Ascending aorta (tissue), 2 donors: ENCODE measurements around the gene DGKG. TPM values are rescaled to one million over a fixed set of nuclear protein-coding genes. Genes with fewer than 3 reads are reported as not detected.
A peak's percentile ranks its signal among the peaks of the same experiment; 100 is the strongest.

Experiments
- DNase-seq, 2 donors: peaks; one replicate each; pipeline ENCODE4 v3.0.0-alpha.2; 2019; ENCODE audit warnings: low spot score in 2 of 2
- H3K27ac ChIP-seq, 2 donors: fragments of 200-600 bp; sonication (generic); one replicate each; pipeline ENCODE4 v1.5.1; 2016 to 2017; ENCODE audit warnings: mild to moderate bottlenecking in 1 of 2
- H3K27me3 ChIP-seq: fragments of 200-600 bp; sonication (generic); one replicate; pipeline ENCODE4 v1.5.1; 2017
- H3K36me3 ChIP-seq, 2 donors: fragments of 200-600 bp; sonication (generic); one replicate each; pipeline ENCODE4 v1.5.1; 2016
- H3K4me1 ChIP-seq, 2 donors: fragments of 200-600 bp; sonication (generic); one replicate each; pipeline ENCODE4 v1.5.1; 2016 to 2017; ENCODE audit warnings: mild to moderate bottlenecking in 1 of 2
- H3K4me3 ChIP-seq, 2 donors: fragments of 200-600 bp; sonication (generic); one replicate each; pipeline ENCODE4 v1.5.1; 2016 to 2017; ENCODE audit warnings: mild to moderate bottlenecking in 1 of 2
- H3K9me3 ChIP-seq, 2 donors: fragments of 200-600 bp; sonication (generic); one replicate each; pipeline ENCODE4 v1.5.1; 2016
- intact Hi-C: fragments of 100-400 bp; cut with DNase I; formaldehyde crosslinking; loops from one replicate; pipeline ENCODE4 v1.15.1; 2023
- total RNA-seq: library from RNA; depleted of rRNA; stranded (reverse); fragments of >200 nt; gene quantifications from one replicate; pipeline ENCODE4 v1.1.0, GENCODE V29; 2016
- TF ChIP-seq, protein P1 (sequence below), 3 experiments: fragments of 200-600 bp in 2 of 3; fragments of 450-650 bp in 1 of 3; sonication (generic) in 2 of 3; IDR thresholded peaks; one replicate each; pipeline ENCODE4 v1.5.1; 2016 to 2019; ENCODE audit warnings: antibody characterized with exemption in 3 of 3, mild to moderate bottlenecking in 1 of 3, moderate library complexity in 1 of 3

The DGKG gene
- total RNA-seq, 1 donor from 2014 or later: 11.1 TPM

DNA sequence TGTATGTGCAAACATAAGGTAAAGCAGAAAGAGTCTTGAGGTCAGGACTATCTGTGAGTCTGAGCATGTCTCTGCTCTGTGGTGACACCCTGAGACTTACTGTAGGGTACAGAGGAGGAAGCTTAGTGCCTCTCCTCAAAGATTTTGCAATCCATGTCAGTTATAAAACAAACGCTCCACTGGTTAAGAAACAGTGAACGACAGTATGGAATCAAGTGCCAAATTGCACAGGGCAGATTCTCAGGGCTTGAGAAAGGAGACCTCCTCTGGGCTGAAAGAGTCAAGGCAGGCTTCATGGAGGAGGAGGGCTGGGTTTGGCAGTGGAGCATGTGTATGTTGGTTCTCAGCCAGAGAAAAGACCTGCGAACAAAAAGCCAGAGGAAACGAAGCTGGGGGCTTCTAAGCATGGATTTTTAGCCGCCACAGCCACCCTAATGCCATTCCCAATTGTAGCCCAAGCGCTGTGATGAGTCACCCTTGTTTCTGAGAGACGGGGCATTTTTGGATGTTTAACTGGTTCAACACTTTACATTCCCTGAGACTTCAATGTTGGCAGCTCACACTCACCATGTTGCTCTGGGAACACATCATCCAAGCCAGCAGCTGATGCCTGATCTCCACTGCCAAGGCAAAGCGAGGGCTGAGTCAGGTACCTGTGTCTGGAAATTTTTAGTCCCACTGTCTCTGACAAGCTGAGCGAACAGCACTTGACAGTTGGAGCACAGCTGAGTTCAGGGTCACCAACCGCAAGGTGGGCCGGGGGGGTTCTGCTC is 3.4 kb upstream of the DGKG start:
- TF ChIP-seq, protein P1, sequence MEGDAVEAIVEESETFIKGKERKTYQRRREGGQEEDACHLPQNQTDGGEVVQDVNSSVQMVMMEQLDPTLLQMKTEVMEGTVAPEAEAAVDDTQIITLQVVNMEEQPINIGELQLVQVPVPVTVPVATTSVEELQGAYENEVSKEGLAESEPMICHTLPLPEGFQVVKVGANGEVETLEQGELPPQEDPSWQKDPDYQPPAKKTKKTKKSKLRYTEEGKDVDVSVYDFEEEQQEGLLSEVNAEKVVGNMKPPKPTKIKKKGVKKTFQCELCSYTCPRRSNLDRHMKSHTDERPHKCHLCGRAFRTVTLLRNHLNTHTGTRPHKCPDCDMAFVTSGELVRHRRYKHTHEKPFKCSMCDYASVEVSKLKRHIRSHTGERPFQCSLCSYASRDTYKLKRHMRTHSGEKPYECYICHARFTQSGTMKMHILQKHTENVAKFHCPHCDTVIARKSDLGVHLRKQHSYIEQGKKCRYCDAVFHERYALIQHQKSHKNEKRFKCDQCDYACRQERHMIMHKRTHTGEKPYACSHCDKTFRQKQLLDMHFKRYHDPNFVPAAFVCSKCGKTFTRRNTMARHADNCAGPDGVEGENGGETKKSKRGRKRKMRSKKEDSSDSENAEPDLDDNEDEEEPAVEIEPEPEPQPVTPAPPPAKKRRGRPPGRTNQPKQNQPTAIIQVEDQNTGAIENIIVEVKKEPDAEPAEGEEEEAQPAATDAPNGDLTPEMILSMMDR (IDR thresholded peaks at IDR 0.05): no peak
- peak; percentile 68 to 90 for DNase-seq
- intact Hi-C loops: loop anchor here (2.0 to 10.0 kb wide), 3 partner anchors 169 to 383 kb away; partner anchors contain the start of gene ETV5
- no peak overlapping the region for H3K4me3 ChIP-seq
- H3K4me1 ChIP-seq: peaks cover 0 to 23% of the 10 kb centered on the region in 2 donors
- no peaks in the 10 kb centered on the region for H3K36me3 ChIP-seq
- peak overlapping the region; percentile 68 to 72 for H3K27ac ChIP-seq
- no peaks in the 10 kb centered on the region for H3K9me3 ChIP-seq
- no peaks in the 10 kb centered on the region for H3K27me3 ChIP-seq

DNA sequence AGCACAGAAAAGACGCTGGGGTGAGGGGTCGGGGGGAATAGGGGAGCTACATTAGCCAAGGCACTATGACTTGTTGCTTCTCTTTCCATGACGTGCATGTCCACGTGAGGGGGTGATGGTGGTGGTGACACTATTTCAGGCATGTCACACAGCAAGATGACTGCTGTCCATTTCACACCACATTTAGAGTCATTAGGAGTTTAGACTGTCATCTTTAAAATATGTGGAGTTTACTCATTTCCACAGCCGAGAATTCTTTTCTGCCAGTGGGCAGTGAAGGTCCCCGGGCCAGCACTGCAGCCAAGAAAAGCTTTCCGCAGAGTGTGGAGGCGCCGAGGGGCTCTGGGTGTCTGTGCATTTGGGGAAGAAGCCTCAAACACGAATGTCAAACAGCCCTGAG is 954 bp upstream of the DGKG start:
- peak in 1 of 2 donors; percentile 72 for DNase-seq
- Histone ChIP-seq H3K4me3 (peak overlapping the region; percentile 70 to 84), H3K36me3 (no peaks in the 10 kb centered on the region), H3K9me3 (no peaks in the 10 kb centered on the region), H3K4me1 (peaks cover 0 to 23% of the 10 kb centered on the region in 2 donors), H3K27me3 (no peaks in the 10 kb centered on the region), H3K27ac (peak overlapping the region; percentile 18 to 43)
- intact Hi-C loops: loop anchor here (2.0 to 10.0 kb wide), 5 partner anchors 44 to 172 kb away; no protein-coding TSS in a partner anchor
- TF ChIP-seq, protein P1 (IDR thresholded peaks at IDR 0.05): no peak

DNA sequence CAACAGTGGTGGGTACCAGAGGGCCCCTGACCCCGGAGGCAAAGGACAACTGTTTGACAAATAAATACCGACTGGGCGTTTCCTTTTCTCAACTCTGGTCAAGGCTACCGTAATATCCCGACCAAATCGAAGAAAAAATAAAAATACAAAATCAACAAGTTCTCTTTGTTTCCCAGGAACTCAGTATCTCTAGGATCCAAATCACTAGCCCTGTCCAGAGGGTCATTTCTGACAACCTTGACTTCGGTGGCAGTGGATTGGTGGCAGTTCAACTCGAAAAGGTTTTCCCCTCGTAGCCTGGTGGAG is 456 bp upstream of the DGKG start:
- TF ChIP-seq, protein P1 (IDR thresholded peaks at IDR 0.05): no peak
- H3K27ac ChIP-seq: peak overlapping the region; percentile 42 to 43
- H3K27me3 ChIP-seq: no peaks in the 10 kb centered on the region
- DNase-seq: no peak
- peak overlapping the region; percentile 70 to 84 for H3K4me3 ChIP-seq
- intact Hi-C loops: loop anchor here (2.0 to 10.0 kb wide), 5 partner anchors 44 to 172 kb away; no protein-coding TSS in a partner anchor
- no peaks in the 10 kb centered on the region for H3K9me3 ChIP-seq
- peaks cover 0 to 23% of the 10 kb centered on the region in 2 donors for H3K4me1 ChIP-seq
- no peaks in the 10 kb centered on the region for H3K36me3 ChIP-seq

DNA sequence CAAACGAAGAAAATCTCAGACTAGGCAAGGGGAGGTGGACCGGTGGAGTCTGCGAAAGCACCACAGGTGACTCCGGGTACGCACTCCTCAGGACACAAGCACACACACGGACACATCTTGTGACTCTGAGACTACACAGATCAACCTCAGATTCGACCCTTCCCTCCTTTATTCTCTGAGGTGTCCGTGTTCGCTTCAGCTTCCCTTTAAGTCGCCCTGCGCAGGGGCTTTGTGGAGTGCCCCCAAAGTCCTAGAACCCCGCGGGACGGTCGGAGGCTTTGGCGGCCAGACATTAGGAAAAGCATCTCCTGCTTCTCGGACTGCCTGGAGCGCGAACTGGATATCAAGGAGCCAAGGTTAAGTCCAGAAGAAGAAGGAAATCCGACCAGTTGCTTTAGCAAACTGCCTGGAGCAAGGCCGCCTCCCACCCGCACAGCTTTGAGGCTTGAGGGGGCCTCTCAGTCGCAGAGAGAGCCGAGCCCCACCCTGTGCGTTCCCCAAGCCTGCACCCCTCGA is 730 bp downstream of the DGKG start:
- no peak for DNase-seq
- TF ChIP-seq, protein P1 (IDR thresholded peaks at IDR 0.05): no peak
- H3K27ac ChIP-seq: peak overlapping the region in 1 of 2 donors; percentile 42
- intact Hi-C loops: loop anchor here (5.0 to 10.0 kb wide), 2 partner anchors 131 to 173 kb away; no protein-coding TSS in a partner anchor
- peaks cover 0 to 23% of the 10 kb centered on the region in 2 donors for H3K4me1 ChIP-seq
- H3K9me3 ChIP-seq: no peaks in the 10 kb centered on the region
- peak overlapping the region; percentile 70 to 84 for H3K4me3 ChIP-seq
- no peaks in the 10 kb centered on the region for H3K27me3 ChIP-seq
- H3K36me3 ChIP-seq: no peaks in the 10 kb centered on the region

DNA sequence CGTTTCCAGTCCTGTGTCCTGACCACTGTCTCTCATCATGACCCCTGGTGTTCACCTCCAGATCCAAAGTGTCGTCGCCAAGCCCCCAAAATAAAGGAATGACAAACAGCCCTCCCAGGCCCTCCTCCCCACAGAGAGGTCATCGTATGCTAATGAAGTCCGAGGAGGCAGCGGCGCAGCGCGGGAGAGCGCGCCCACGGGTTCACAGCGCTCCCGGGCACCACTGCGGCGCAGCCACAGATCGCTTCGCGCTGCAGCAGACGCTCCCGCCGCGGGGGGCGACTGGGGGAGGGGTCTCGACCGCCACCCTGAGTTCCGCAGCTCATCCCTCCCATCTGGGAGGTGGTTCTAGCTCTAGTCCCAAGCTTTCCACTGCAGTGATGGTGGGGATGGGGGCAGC is 1.3 kb downstream of the DGKG start:
- peak in 1 of 2 donors; percentile 70 for DNase-seq
- H3K9me3 ChIP-seq: no peaks in the 10 kb centered on the region
- TF ChIP-seq, protein P1 (IDR thresholded peaks at IDR 0.05): peak in 1 of 3 experiments; percentile 3
- H3K27me3 ChIP-seq: no peaks in the 10 kb centered on the region
- no peak overlapping the region for H3K27ac ChIP-seq
- no peaks in the 10 kb centered on the region for H3K36me3 ChIP-seq
- peak overlapping the region; percentile 70 to 84 for H3K4me3 ChIP-seq
- H3K4me1 ChIP-seq: peaks cover 0 to 19% of the 10 kb centered on the region in 2 donors
- intact Hi-C loops: loop anchor here (5.0 to 10.0 kb wide), 2 partner anchors 132 to 174 kb away; no protein-coding TSS in a partner anchor
